GM18511 (cell line): ENCODE results near the gene STEAP1B.
"Not testable (repeated sequence)": the region's sequence is repeated elsewhere in the genome, so short reads cannot be mapped to it uniquely, and the experiment has no call there.

ENCODE experiments used
- ATAC-seq: cut with Tn5 transposase; IDR thresholded peaks from one replicate; pipeline ENCODE4 v1.9.1; 2021; ENCODE audit warnings: mild to moderate bottlenecking, moderate library complexity; ENCODE audit not compliant: unreplicated experiment

STEAP1B gene

GRCh38 chr7:22499044-22499443 is 944 bp downstream of the STEAP1B start:
- no peak for ATAC-seq

- not testable (repeated sequence) for ATAC-seq
Measured at GRCh38 chr7:22496912-22497311, 3.1 kb downstream of the STEAP1B start.

- not testable (repeated sequence) for ATAC-seq
Measured at GRCh38 chr7:22496296-22496888, 3.6 kb downstream of the STEAP1B start.

- ATAC-seq, result not testable (repeated sequence)
Measured at GRCh38 chr7:22493160-22493925, 6.6 kb downstream of the STEAP1B start.

GRCh38 chr7:22488643-22489462 is 11.1 kb downstream of the STEAP1B start:
- ATAC-seq, result peak; percentile 80

- peak; percentile 8 for ATAC-seq
Measured at GRCh38 chr7:22487978-22488642, 11.9 kb downstream of the STEAP1B start.

GRCh38 chr7:22486597-22486996 is 13.4 kb downstream of the STEAP1B start:
- no peak for ATAC-seq

- ATAC-seq, result no peak
Measured at GRCh38 chr7:22485189-22485588, 14.8 kb downstream of the STEAP1B start.

GRCh38 chr7:22482503-22482902 is 17.5 kb downstream of the STEAP1B start:
- ATAC-seq, result no peak

- ATAC-seq, result peak; percentile 84
Measured at GRCh38 chr7:22481726-22482125, 18.3 kb downstream of the STEAP1B start.

- no peak for ATAC-seq
Measured at GRCh38 chr7:22480523-22481075, 19.4 kb downstream of the STEAP1B start.

- ATAC-seq, result no peak
Measured at GRCh38 chr7:22477876-22478450, 22.0 kb downstream of the STEAP1B start.

GRCh38 chr7:22477262-22477661 is 22.7 kb downstream of the STEAP1B start:
- no peak for ATAC-seq

GRCh38 chr7:22476824-22477223 is 23.2 kb downstream of the STEAP1B start:
- ATAC-seq, result no peak

- ATAC-seq, result no peak
Measured at GRCh38 chr7:22474645-22475044, 25.3 kb downstream of the STEAP1B start.

GRCh38 chr7:22470981-22471380 is 29.0 kb downstream of the STEAP1B start:
- ATAC-seq, result no peak

GRCh38 chr7:22469371-22470143 is 30.4 kb downstream of the STEAP1B start:
- peak; percentile 71 for ATAC-seq

GRCh38 chr7:22468609-22469008 is 31.4 kb downstream of the STEAP1B start:
- ATAC-seq, result no peak

GRCh38 chr7:22464299-22464698 is 35.7 kb downstream of the STEAP1B start:
- ATAC-seq, result no peak
